Left colon (tissue), 2 donors: ENCODE measurements around the gene ATXN1. TPM values are rescaled to one million over a fixed set of nuclear protein-coding genes. Genes with fewer than 3 reads are reported as not detected.

Experiments used
- ATAC-seq: fragments of 200-7000 bp; cut with Tn5 transposase; one replicate; pipeline ENCODE4 v1.9.1; 2020; ENCODE audit warnings: mild to moderate bottlenecking, moderate library complexity
- DNase-seq, 2 donors: peaks; one replicate each; pipeline ENCODE4 v3.0.0-alpha.2; 2020
- intact Hi-C, 2 donors: fragments of 100-400 bp; cut with DNase I in 1 of 2; cut with micrococcal nuclease in 1 of 2; formaldehyde crosslinking; loops; one replicate each; pipeline versions ENCODE4 v1.11.2 to v1.14.0; 2022; cut with DNase I, micrococcal nuclease
- total RNA-seq, 2 donors: library from RNA; stranded (reverse); fragmentation: NEBNext Ultra II Directional; extraction: Animal tissue kit (Norgen Biotek cat#: 25700); gene quantifications; one replicate each; pipeline ENCODE4 v1.2.1, GENCODE V29; 2021
- donor health status: DM: no; HTN: no; CAD: no.
- donor health status: DM: yes; HTN: yes; CAD: no.

ATXN1 gene
- total RNA-seq, 2 donors from 2014 or later: 26.9 to 55.1 TPM

- DNase-seq (no peak), ATAC-seq (no peak)
- intact Hi-C loops: no loop called here
These were observed 399.4 kb downstream of the ATXN1 start for GRCh38 chr6:16361861-16362260.

DNA sequence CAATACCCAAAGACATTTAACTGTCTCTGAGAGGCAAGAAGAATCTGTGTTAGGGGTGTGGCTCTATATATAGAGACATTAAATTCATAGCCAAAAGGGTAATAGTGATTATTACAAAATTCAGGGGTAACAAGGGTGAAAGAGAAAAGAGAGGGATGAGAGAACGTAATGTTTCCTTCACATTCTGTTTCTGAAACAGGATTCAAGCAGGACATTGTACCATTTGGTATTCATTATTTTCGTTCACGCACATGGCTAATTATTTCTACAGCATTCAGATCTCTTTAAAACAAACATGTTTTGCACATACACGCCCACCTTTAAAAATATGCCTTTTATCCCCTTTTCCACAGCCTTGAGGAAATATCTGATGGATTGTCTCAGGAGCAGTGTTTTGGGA, 400.1 kb downstream of the ATXN1 start:
- DNase-seq: no peak
- intact Hi-C loops: no loop called here
- no peak for ATAC-seq

DNA sequence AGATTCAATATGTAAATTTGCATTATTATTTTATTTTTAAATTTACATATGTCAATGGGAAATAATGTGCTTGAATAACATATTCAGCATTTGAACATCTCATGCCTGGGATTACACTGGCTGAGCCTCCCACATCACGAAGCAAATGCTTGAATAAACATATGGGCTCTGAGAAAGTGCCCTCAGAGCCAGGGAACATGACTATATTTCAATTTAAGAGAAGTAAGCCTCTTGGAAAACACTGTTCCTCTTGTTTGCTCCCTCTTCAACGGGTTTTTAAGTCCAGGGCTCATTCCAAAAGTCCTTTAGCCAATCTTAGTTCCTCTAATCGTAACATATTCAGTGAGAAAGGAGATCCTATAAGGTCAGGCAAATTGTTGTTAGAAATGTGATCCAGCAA, 400.9 kb downstream of the ATXN1 start:
- intact Hi-C loops: no loop called here
- DNase-seq (no peak), ATAC-seq (no peak)

GRCh38 chr6:16359563-16359962, 401.7 kb downstream of the ATXN1 start:
- DNase-seq: no peak
- no peak for ATAC-seq
- intact Hi-C loops: no loop called here

- ATAC-seq (peak; percentile 99), DNase-seq (peak; percentile 71 to 72)
- intact Hi-C loops: no loop called here
These were observed 402.6 kb downstream of the ATXN1 start for GRCh38 chr6:16358531-16359138.

DNA sequence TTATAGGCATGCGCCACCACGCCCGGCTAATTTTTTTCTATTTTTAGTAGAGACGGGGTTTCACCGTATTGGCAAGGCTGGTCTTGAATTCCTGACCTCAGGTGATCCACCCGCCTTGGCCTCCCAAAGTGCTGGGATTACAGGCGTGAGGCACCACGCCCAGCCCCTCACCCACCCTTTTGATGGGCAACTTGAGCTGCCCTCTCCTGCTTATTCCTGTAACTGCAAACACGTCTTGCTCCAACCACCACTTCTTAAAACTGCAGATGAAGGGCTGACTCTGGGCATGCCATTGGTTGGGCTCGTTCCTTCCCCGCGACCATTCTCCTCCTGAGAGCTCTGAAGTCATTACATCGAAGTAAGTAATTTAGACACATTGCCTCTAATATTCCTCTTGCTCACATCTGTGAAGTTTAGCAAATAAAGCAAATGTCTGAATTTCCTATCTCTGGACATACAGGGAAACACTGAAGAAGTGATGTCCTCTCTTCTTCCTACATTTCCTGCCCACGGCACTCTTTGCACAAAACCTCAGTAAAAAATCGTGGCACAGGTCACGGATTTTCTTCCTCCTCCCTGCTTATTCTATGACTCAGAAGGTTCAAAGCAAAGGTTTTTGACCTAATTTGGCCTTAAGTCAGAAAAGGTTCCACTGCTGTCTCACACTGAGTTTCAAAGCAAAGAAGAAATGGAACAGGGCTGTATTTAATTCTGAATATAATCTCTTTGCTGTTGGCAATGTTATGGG, 405.4 kb downstream of the ATXN1 start:
- intact Hi-C loops: no loop called here
- DNase-seq (no peak), ATAC-seq (no peak)

DNA sequence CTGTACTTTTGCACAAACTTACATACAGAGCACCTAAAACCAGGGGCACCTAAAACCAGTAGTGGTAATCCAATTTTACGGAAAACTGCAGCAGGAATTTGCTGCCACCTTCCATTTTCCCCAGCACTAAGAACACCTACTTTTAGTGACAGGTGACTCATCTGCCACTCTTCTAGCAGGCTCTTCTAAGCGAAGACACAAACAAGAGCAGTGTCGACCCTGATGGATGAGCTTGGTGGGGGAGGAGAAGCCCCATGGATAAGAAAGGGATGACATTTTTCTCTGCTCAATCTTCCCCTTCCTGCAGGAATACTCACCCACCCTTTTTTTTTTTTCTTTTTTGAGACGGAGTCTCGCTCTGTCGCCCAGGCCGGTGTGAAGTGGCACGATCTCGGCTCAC, 406.0 kb downstream of the ATXN1 start:
- no peak for ATAC-seq
- intact Hi-C loops: no loop called here
- DNase-seq: no peak

DNA sequence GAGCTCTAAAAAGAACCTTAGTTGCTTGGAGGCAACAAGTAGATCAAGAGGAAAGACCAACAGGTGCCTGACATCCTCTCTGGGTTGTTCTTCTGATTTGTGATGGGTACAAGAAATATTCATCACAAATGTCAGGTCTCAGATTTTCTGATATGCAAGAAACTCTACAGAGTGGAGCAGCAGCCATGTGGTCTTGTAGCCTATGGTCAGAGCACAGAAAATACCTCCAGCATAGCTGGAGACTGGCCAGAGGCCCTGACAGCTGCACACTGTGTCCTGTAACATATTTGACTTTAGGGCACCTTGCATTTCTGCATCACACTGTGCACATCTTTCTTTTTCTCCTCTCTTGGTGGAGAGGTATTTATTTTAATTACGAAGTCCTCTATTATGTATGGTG, 406.6 kb downstream of the ATXN1 start:
- ATAC-seq (no peak), DNase-seq (no peak)
- intact Hi-C loops: no loop called here

GRCh38 chr6:16352821-16353438, 408.3 kb downstream of the ATXN1 start:
- ATAC-seq (no peak), DNase-seq (no peak)
- intact Hi-C loops: no loop called here

DNA sequence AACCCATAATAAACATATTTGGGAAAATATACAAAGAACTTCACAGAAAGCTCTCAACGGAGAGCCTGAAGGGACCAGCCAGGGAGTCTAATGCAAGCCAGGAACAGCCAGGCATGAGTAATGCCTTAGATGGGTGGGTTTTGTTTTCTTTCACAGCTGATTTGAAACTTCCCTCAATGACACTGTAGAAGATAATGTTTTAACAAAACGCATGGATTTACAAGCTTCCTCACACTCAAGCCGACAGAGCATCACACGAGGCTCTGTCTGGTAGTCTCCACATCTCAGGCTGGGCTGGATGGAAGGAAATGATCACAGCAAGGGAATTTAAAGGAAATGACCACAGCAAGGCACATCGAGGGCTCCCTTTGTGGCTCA, 409.0 kb downstream of the ATXN1 start:
- ATAC-seq (no peak), DNase-seq (no peak)
- intact Hi-C loops: no loop called here

- no peak for ATAC-seq
- no peak for DNase-seq
- intact Hi-C loops: no loop called here
These were observed 411.7 kb downstream of the ATXN1 start for GRCh38 chr6:16349544-16349943.

DNA sequence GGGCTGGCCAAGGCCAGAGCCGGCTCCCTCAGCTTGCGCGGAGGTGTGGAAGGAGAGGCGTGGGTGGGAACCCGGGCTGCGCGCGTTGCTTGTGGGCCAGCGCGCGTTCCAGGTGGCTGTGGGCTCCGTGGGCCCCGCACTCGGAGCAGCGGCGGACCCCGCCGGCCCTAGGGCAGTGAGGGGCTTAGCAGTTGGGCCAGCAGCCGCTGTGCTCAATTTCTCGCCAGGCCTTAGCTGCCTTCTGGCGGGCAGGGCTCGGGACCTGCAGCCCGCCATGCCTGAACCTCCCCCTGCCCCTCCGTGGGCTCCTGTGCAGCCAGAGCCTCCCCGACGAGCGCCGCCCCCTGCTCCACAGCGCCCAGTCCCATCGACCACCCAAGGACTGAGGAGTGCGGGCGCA, 414.4 kb downstream of the ATXN1 start:
- no peak for ATAC-seq
- intact Hi-C loops: no loop called here
- DNase-seq: no peak

GRCh38 chr6:16345449-16346330, 415.6 kb downstream of the ATXN1 start:
- DNase-seq: no peak
- peak; percentile 46 for ATAC-seq
- intact Hi-C loops: no loop called here

DNA sequence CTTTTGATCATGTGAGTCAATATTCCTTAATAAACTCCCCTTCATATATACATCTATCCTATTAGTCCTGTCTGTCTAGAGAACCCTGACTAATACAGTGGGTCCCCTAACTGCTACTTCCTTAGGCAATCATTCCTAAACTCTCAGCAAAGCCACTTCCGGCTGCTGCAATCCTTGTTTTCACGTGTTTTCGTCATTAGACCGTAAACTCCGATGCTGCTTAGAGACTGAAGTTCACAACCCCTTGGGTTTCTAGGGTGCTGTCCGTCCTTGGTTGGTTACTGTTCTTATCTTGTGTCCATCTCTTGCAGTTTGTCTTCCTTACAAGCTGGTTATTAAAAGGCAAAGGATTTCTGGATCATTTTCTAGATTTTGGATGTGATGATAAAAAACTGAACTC, 416.5 kb downstream of the ATXN1 start:
- intact Hi-C loops: no loop called here
- DNase-seq: no peak

DNA sequence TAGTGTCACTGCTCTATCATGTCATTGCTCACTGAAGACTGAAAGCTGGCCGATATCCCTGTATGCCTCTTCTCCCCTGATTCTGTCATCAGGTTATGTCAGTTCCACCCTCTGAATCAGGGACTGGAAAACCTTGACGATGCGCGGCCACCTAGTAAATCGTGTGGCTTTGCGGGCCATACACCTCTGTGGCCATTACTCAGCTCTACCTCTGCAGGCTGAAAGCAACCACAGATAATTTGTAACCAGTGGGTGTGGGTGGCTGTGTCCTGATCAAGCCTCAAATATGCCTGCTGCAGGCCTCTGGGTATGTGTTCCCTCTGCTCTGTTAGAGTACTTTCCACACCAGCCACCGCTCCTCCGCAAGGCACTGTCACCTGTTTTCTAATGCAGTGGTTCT, 417.7 kb downstream of the ATXN1 start:
- DNase-seq (no peak), ATAC-seq (no peak)
- intact Hi-C loops: no loop called here

More for the DNA sequence above, 416.5 kb downstream of the ATXN1 start:
- ATAC-seq: no peak

- intact Hi-C loops: loop anchor here (5.0 to 10.0 kb wide), 3 partner anchors 66 to 626 kb away; no protein-coding TSS in a partner anchor
- ATAC-seq (no peak), DNase-seq (no peak)
These were observed 422.0 kb downstream of the ATXN1 start for GRCh38 chr6:16339265-16339587.

DNA sequence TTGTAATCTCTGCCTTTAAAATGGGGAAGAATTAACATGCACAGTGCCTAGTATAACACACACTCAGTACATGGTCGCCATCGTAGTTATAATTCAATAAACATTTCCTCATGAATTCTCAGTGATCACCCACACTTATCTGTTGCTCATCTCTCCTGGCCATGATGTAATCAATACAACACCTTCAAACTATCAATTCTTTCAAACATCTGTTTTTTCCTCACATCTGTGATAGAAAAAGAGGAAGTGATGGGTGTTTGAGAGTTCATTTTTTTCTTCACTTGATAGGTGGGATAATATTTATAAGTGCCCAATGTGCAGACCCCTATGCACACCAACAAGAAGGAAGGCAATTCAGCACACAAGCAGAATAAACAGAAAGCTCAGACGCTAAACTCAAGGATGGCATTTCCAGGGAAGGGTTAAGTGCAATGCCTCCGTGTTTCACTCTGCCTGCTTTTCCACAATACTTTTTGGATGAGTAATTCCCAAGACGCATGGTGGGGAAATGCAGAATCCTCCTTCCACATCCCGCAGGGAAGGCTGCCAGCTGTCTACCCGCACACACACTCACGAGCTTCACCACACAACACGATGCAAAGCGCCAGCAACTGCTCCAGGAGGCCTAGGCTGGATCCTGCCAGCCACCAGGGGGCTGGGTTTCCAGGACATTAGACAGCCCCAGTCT, 422.5 kb downstream of the ATXN1 start:
- intact Hi-C loops: loop anchor here (5.0 to 10.0 kb wide), 3 partner anchors 66 to 626 kb away; no protein-coding TSS in a partner anchor
- ATAC-seq: peak; percentile 49

DNA sequence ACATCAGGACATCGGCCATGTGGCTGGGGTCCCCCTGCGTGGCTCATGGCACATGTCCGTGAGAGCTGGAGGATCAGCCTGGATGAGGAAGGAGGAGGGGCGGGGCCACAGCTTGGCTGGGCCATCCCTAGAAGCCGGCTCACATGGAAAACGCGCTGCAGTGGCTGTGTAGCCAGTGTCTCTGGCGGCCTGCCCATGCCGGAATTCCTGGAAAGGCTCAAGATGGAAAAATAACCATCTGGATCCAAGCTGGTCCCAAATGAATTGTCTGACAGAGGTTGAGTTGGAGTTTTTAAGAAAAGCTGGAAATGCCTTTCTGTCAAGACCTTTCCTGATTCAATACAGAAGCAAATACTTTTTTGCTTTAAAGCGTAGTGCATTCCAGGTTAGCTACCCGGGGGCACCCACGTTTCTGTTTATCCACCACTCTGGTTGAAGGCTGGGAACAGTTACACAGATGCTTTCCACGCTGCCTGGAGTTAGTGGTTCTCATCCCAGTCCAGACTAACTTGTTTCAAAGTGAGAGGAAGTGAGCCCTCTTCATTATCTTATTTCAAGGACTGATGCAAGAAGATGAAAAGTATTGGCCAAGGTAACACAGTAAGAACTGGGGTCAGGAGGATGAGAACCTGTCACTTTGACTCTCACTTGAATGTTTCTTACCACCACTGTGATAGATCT, 423.8 kb downstream of the ATXN1 start:
- intact Hi-C loops: loop anchor here (5.0 to 10.0 kb wide), 3 partner anchors 67 to 627 kb away; no protein-coding TSS in a partner anchor
- no peak for ATAC-seq

More for the DNA sequence above, 422.5 kb downstream of the ATXN1 start:
- DNase-seq: peak; percentile 52 to 73

More for the DNA sequence above, 423.8 kb downstream of the ATXN1 start:
- peak; percentile 67 to 72 for DNase-seq
